ENCODE measurements around the gene SFXN1.

- TF ChIP-seq CTCF (conservative IDR thresholded peaks at IDR 0.05; ENCODE audit: low read length) = no peak
- TF ChIP-seq EZH2phosphoT487 (IDR thresholded peaks at IDR 0.05; ENCODE audit: borderline replicate concordance) = no peak
Measured at GRCh38 chr5:175519006-175519405, 40.6 kb downstream of the SFXN1 start.

Measured in Loucy (cell line).